Stimulated activated CD8-positive, alpha-beta memory T cell treated with anti-CD3 and anti-CD28 coated beads, Interleukin-7, amount 100 ng/mL, for 4 hours (primary cell): ENCODE data around the gene PNPLA5.
"Not testable (repeated sequence)": the region's sequence is repeated elsewhere in the genome, so short reads cannot be mapped to it uniquely, and the experiment has no call there.

ENCODE experiments used
- DNase-seq, 2 donors: peaks; one replicate each; pipeline ENCODE4 v3.0.0-alpha.2; 2020; ENCODE audit warnings: low read depth in 2 of 2

The PNPLA5 gene

GRCh38 chr22:43891360-43892182 lies at the start of gene PNPLA5:
Gene PNPLA5, minus strand, starts transcription at chr22:43892013. Its CDS starts 133 bp downstream, at chr22:43891880.
- peak in 1 of 2 donors; percentile 9 for DNase-seq

- DNase-seq = no peak
Observed at GRCh38 chr22:43941449-43941848, 49.6 kb upstream of the PNPLA5 start.

GRCh38 chr22:43931771-43932170 lies 40.0 kb upstream of the PNPLA5 start:
- no peak for DNase-seq

GRCh38 chr22:43928908-43929307 lies 37.1 kb upstream of the PNPLA5 start:
- DNase-seq = no peak

DNA sequence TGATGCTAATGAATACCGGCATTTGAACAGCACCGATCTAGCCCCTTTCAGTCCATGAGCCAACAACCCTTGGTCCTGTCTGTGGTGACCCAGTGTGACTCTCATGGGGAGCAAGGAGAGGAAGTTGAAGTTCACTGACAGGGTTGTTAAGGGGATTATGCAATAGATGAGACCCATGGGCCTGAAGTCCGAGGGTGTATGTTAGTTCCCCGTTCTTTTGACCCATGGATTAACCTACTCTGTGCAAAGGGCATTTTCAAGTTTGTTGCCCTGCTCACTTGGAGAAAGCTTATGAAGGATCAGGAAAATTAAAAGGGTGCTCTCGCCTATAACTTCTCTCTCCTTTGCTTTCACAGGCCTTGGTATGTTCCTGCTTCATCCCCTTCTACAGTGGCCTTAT lies 36.7 kb upstream of the PNPLA5 start:
- DNase-seq = no peak

- DNase-seq = no peak
Observed at GRCh38 chr22:43926349-43926710, 34.5 kb upstream of the PNPLA5 start.

GRCh38 chr22:43925433-43926348 lies 33.9 kb upstream of the PNPLA5 start:
- no peak for DNase-seq

DNA sequence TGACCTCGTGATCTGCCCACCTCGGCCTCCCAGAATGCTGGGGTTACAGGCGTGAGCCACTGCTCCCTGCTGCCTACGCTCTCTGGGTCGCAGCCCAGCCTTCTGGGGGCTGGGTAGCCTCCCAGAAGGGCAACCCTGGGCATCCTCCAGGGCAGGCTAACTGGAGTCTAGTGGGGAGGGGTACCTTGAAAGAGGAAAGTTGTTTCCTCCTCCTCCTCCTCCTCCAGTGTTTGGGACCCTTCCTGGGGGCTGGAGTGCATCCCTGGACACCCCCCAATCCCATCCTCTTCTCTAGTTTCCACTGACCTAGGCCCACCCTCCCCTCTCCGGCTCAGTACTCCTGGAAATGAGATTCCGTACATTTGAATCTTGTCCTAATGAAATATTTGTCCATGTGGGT lies 33.1 kb upstream of the PNPLA5 start:
- DNase-seq = no peak

DNA sequence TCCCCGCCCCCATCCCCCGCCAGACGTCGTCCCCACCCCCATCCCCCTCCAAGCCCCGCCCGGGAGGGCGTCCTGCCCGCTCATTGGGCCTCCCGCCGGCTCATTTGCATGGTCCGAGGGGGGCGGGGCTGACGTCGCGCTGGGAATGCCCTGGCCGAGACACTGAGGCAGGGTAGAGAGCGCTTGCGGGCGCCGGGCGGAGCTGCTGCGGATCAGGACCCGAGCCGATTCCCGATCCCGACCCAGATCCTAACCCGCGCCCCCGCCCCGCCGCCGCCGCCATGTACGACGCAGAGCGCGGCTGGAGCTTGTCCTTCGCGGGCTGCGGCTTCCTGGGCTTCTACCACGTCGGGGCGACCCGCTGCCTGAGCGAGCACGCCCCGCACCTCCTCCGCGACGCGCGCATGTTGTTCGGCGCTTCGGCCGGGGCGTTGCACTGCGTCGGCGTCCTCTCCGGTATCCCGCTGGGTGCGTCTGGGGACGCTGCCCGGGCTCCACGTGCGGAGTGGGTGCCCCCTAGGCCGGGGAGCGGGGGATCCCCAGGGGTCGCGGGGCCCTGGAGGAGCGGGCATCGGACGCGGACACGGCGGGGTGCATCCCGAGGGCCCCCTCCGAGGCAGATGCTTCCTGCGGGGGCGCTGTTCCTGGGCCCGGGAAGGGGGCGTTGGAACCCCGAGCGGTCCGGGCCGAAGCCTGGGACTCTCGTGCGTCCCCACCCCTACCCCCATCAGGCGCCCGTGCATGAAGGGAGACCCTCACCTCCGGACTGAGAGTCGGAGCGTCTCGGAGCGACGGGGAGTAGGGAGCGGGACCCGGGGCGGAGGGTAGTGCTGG lies 32.0 kb upstream of the PNPLA5 start, which contains the start of gene PNPLA3:
Gene PNPLA3 (plus strand): TSS at position 175 of the 834 bp plus-strand sequence. CDS start 107 bp downstream, at position 282.
- DNase-seq = peak; percentile 60 to 74

GRCh38 chr22:43923191-43923590 lies 31.4 kb upstream of the PNPLA5 start:
- DNase-seq = no peak

DNA sequence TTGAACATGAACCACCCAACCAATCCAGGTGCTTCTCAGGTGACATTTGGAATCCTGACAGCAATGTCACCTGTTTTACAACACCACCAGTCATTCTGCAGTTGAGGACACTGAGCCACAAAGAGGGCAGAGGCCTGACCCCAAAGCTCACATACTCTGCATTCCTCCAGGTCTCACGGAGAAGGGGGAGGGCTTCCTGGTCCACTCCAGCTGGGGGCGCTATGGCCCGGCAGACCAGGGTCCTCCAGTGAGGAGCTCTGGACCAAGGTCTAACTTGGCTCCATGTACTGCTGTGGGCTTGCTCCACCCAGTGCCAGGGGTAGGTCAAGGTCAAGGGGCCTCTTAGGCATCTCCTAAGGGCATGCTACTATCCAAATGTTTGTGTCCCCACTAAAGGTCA lies 30.3 kb upstream of the PNPLA5 start:
- DNase-seq = no peak

- no peak for DNase-seq
Observed at GRCh38 chr22:43921370-43921769, 29.6 kb upstream of the PNPLA5 start.

DNA sequence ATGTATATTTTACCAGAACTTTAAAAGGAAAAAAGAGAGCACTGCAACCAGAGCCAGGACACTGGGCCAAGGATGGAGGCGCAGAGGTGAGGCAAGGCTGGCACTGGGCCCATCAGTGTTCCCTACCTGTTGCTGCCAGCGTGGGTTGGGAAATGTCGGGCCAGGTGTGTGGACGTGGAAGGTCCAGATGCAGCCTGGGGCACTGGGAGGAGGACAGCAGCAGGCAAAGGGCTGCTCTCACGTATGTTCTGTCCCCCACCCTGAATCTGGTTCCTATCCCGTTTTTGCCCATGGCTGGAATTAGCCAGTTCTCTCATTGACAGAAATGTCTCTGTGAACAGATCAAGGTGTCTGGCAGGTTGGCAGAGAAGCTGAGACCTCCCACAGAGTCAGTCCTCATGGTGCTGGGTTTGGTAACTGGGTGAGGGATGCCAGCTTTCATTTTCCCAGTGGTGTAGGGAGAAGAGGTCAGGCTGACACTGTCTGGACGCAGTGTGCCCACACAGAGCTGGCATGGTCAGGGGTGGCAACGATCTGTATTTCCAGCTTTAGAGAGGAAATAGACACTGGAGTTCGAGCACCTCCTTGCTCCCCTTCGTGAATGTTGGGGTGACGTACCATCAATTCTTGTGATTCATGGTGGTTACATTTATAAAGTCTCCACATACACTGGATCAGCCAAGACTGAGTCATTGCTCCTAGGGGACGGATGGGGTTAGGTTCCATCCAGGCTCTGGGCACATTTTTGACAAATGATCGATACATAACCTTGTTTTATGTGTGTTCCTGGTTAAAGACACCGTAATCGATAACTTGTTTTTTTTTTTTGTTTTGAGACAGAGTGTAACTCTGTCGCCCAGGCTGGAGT lies 27.5 kb upstream of the PNPLA5 start:
- no peak for DNase-seq

- DNase-seq = no peak
Observed at GRCh38 chr22:43917521-43917920, 25.7 kb upstream of the PNPLA5 start.

DNA sequence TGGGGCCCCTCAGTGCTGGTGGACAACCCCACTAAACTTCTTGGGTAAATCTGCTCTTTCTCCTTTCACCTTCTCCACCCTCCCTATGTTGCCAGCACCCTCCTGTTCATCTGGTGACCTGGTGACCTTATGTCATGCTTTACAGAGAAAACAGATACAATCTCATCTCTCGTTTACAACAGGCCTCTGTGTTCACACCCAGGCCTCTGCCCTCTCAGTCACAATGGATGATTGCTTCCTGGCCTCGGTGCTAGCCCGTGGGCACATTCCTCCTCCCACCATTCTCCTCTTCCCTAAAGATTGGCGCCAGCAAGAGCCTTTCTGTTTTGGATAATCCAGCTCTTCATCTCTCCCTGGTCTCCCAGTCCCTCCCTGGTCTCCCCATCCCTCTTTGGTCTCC lies 19.5 kb upstream of the PNPLA5 start:
- DNase-seq = no peak

GRCh38 chr22:43910178-43910695 lies 18.4 kb upstream of the PNPLA5 start:
- DNase-seq = no peak

- DNase-seq = no peak
Observed at GRCh38 chr22:43909708-43910107, 17.9 kb upstream of the PNPLA5 start.

- no peak for DNase-seq
Observed at GRCh38 chr22:43905681-43906080, 13.9 kb upstream of the PNPLA5 start.

GRCh38 chr22:43904412-43904811 lies 12.6 kb upstream of the PNPLA5 start:
- DNase-seq = not testable (repeated sequence)

DNA sequence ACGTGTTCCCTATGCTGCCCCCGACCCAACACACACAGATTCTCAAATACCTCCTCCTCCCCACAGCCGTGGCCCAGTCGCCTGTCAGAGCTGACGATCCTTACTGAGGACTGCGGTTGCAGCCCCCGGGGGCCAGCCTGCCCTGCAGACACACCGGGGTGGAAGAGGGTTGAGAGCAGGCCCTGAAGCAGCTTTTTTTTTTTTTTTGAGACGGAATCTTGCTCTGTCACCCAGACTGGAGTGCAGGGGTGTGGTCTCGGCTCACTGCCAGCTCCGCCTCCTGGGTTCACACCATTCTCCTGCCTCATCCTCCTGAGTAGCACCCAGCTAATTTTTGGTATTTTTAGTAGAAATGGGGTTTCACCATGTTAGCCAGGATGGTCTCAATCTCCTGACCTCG lies 11.2 kb upstream of the PNPLA5 start:
- not testable (repeated sequence) for DNase-seq
